Stimulated activated CD4-positive, alpha-beta T cell treated with anti-CD3 and anti-CD28 coated beads, Interleukin-1b, Interleukin-23, amount 100 ng/mL, for 4 hours (primary cell): ENCODE data around the gene B9D1.

Experiments
- DNase-seq, 2 donors: peaks; one replicate each; pipeline ENCODE4 v3.0.0-alpha.2; 2020; ENCODE audit warnings: low read depth in 2 of 2

The B9D1 gene, protein sequence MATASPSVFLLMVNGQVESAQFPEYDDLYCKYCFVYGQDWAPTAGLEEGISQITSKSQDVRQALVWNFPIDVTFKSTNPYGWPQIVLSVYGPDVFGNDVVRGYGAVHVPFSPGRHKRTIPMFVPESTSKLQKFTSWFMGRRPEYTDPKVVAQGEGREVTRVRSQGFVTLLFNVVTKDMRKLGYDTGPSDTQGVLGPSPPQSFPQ

DNA sequence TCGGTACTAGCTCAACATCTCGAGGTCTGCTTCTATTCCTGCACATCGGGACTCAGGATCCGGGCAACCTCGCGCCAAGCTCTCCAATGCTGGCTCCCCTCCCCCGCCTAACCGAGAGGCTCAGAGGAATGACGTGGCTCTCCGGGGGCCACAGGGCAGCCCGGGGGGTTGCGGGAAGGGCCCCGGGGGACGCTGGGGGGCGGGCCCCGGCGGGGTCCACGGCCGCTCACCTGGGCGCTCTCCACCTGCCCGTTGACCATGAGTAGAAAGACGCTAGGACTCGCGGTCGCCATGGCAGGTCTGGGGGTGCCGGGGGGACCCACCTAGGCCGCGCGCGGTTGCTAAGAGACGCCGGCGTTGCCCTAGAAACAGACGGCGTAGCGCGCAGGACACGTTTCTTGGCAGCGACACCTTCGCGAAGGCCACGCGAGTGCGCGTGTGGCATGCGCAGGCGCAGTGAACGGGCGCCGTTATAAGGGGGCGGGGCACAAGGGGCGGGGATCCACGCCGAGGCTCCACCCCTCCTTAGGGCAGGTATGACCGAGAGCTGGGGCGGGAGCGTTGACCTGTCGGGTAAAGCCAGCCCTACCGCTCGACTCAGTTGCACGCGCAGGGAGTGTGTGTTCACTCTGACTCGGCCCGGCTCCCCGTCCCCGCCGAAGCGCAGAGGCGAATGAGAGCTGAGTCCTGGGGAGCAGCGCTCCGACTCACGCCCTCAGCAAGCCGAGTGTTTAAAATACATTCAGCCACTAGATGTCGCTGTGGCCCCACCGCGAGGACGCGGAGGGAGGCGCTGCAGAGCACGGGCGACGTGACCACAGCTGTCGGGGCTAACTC is at the start of gene B9D1:
Gene B9D1, minus strand, starts transcription at position 447 of the 837 bp plus-strand sequence. Its CDS starts 154 bp downstream, at position 293.
- DNase-seq = peak; percentile 92

DNA sequence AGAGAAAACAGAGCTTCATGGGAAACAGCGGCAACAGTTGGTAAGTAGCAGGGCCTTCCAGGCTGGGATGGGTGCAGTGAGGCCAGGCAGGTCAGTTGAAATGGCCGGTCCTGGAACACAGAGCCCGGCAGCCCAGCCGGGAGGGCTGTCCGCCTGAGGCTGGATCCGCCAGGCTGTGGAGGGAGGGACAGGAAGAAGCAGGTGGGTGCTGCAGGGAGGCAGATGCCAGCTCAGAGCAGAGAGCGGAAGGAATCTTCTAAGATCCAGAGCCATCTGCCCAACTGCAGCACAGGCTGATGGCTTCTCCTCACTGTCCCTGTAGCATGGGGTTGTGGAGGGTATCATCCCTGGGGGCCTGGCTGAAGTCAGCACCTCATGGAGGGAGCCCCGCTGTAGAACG is 49.1 kb upstream of the B9D1 start:
- no peak for DNase-seq

DNA sequence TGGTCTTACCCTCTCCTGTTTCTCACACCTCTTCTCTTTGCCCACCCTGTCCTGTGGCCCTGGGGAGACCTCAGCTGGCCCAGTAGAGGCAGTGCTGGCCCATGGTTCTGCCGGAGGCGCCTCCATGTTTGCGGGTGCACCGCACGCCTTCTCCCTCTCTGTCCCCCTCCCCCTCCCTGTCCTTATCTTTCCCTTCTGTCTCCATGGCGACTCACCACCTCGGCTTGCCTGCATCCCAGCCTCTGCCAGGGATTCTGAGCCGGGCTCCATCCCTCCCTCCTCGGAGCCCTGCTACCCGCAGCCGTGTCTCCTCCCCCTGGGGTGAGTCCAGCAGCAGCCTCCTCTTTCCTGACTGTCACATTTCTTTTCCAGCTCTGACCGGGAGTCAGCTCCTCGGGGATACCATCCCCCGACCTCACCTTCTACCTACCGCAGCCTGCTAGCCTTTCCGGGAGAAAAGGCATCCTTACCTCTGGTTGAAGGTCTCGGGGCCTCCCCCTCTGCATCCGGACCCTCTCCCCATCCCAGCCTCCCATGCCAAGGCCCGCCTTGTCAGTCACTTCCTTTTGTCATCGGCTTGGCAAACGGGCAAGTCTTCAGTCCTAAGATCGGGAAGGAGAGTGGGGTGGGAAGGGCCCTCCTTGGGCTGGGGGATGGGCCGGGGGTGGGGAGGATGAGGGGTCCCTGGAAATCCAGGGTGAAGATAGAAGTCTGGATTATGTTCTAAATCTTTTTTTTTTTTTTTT is 48.5 kb upstream of the B9D1 start, which contains the start of gene RNF112:
Gene RNF112, plus strand, starts transcription at position 358 of the 746 bp plus-strand sequence. Its CDS starts 177 bp downstream, at position 535.
- DNase-seq = no peak

DNA sequence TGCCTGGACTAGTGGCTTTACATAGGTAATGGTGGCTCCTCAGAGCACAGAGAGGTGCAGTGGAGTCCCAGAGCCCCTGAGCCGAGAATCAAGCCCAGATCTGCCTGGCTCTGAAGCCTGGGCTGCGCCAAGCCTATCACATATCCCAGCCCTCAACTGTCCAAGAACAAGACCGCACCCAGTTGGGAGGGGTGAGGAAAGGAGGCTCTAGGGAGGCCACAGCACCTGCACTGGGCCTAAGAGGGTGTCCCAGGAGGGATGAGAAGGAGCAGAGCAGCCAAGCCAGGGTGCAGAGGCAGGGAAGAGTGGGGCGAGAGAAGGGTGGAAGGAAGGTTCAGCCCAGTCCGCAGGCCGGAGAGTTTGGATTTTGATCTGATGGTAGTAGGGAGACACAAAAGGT is 47.6 kb upstream of the B9D1 start:
- DNase-seq = no peak

DNA sequence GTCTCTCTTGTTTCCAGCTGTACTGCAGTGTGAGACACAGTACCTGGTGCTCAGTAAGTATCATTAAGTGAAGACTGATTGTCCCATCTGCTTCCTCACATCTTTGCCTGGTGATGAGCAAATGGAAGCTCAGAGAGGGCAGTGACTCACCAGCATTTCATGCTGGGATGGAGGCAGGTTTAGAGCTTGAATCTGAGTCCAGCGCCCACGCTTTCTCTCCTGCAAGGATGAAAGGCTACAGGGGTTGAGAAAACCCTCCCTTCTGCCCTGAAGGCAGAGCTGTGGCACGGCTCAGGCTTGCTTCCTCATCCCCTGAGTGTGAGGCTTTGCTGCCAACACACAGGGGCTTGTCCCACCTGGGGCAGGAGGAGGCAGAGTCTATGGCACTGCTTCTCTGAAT is 47.0 kb upstream of the B9D1 start:
- DNase-seq = no peak

DNA sequence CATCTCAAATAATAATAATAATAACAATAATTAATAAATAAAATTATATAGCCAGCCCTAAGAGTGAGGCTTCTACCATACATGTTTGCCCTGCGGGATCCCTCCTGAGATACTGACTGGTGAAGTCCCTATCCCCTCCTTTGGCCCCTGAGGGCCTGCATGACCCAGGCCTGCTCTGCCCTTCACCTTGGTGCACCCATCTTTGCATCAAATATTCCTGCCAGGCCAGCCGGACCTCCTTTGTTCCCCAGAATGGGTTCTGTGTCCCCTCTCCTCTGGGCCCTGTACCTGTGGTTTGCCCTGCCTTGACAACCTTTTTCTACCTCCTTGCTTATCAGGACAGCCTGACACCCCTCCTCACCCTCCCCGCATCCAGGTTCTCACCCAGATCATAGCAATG is 46.5 kb upstream of the B9D1 start:
- no peak for DNase-seq

DNA sequence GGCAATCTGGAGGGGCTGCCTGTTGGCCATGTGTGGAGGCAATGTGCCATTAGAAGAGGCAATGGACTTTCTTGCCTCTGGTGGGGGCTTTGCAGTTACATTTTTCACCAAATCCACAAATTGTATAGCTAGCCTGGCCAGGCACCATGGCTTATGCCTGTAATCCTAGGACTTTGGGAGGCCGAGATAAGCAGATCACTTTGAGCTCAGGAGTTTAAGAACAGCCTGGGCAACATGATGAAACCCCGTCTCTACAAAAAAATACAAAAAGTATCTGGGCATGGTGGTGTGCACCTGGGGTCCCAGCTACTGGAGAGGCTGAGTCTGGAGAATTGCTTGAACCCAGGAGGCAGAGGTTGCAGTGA is 45.8 kb upstream of the B9D1 start:
- no peak for DNase-seq

DNA sequence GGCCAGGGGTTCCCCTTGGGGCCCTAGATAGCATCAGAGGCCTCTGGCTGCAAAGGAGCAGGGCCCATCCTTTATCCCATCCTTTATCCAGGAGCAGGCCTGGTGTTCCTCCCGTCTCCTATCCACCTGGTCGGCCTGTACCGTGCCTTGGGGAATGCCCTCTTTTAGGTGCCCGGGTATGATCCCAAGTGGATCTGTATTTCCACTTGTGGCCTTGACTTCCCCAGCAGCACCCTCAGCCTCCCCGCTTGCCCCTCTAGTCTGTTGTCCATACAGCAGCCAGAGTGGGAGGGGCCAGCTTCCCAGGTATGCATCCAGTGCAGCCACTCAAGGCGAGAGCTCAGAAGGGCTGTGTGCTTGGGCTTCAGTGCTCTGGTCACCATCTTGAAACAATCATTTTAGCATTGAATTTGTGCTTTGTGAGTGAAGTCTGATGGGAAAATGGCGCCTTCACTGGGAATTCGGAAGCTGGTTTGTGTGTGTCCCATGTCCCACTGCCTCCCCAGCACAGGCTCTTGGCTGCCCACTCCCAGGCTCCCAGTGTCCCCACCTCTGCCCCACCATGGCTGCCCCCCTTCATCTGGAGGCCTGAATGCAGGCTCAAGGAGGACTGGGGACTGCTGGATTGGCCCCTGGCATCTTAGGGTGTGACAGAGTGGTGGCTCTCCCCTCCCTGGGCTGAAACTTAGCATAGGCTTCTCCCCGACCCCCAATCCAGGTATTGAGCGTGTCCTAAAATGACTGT is 45.2 kb upstream of the B9D1 start:
- no peak for DNase-seq

DNA sequence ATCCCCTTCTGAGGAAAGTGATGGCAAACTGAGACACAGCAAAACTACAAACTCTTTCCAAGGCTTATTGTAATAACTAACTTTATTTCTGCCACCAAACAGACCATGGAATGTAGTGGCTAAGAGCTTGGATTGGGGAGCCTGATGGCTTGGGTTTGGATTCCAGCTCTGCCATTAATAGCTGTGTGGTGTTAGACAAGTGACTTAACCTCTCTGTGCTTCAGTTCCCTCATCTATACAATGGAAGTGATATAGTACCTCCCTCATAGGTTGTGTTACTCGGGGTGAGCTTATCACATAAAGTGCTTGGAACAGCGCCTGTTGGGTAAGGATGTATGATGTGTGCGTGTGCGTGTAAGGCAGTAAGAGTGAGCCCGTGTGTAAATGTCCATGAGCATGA is 42.6 kb upstream of the B9D1 start:
- DNase-seq = no peak

DNA sequence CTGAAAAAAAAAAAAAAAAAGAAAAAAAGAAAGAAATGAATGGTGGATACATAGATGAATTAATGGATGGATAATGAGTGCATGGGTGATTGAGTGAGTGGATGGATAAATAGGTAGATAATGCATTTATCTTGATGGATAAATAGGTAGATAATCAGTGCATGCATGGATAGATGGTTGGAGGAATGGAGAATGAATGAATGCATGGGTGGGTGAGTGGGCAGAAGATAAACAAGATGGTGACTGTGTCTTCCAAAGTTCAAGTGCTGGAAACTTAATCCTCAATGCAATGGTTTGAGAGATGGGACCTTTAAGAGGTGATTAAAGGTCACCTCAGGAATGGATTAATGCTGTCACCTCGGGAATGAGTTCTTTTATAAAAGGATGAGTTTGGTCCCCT is 41.7 kb upstream of the B9D1 start:
- DNase-seq = no peak

DNA sequence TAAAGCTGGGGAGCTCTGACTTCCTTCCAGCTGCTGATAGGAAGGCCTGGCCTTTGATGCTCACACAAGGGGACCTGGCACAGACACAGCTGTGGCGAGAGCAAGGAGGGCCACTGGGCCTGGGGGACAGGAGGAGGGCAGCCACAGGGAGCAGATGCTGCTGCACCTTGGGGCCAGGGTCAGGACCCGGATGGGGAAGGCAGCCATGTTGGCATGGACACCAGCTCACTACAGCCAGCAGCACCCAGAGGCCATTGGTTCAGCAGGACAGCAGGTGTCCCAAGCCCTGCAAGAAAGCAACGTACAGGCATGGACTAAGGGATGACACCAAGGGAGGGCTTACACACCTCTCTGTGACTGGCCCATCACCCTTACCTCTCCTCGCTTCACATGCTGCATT is 40.5 kb upstream of the B9D1 start:
- DNase-seq = no peak

DNA sequence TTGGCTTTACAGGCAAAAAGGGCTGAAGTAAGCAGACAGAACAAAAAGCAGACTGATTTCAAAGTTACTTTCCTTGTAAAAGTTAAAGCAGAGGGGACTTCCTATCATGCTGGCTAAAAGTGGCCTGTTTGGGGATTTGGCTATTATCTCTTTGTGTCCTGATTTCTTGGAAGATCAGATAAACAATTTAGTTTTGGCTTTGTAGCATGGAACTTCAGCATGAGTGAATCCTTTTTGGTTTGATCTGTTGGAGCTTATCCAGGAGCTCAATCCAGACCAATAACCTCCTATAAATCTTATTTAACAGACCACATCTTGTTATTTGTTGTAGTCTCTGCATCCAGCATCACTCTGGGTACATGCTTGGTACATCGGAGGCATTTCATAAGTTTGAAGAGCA is 39.6 kb upstream of the B9D1 start:
- DNase-seq = no peak

DNA sequence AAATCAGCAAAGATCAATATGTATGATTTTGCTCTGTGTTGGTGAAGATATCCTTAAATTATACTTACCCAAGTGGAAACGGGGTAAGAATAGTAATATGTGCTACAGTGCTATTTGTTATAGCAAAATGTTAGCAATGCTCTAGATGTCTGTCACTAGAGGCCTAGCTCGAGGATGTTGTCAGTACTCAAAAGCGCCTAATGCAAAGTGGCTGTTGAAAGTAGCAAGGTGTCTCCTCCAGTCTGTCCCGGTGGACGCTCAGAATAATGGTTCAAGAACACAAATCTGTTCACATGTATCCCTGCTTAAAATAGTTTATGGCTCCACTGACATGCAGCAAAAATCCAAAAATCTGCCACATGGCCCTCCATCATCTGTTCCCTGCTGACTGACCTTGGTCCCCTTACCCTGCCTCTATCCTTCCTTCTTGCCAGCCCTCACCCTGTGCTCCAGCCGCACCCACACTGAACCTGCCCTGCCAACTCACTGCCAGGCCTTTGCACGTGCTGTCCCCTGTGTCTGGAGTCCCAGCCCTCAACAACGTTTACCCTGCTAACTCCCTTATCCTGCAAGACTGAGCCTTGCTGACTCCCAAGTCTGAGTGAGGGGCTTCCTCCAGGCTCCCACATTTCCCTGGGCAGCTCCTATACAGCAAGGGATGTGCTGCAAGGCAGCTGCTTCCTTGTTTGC is 38.9 kb upstream of the B9D1 start:
- DNase-seq = no peak

DNA sequence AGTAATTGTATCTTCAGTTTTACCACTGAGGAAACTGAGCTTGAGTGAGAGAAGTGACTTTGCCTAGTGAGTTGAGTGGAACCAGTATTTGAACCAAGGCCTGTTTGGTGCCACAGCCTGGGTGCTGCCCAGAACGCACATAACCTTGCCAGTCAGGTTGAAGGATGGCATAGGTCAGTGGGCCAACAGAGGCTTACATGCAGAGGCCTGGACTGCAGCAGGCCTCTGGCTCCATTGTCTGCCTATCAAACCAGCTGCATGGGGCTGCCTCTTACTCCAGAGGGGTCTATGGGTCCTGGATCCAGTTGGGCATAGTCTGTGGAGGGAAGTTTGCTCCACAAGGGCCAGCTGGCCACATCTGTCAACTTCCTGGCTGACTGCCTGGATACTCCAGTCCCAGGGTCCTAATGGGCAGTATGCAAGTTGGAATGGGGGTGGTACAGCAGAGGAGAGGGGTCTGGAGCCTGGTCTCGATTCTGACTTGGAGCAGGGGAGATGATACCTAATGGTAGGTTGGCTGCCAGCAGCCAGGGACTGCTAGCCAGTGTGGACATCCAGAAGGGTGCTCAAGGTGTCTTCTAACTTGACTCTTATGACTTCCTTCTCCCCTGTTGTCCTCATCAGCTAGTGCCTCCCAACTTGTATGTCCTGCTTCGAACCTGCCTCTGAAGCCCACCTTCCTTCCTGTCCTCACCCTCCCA is 37.4 kb upstream of the B9D1 start:
- DNase-seq = no peak

DNA sequence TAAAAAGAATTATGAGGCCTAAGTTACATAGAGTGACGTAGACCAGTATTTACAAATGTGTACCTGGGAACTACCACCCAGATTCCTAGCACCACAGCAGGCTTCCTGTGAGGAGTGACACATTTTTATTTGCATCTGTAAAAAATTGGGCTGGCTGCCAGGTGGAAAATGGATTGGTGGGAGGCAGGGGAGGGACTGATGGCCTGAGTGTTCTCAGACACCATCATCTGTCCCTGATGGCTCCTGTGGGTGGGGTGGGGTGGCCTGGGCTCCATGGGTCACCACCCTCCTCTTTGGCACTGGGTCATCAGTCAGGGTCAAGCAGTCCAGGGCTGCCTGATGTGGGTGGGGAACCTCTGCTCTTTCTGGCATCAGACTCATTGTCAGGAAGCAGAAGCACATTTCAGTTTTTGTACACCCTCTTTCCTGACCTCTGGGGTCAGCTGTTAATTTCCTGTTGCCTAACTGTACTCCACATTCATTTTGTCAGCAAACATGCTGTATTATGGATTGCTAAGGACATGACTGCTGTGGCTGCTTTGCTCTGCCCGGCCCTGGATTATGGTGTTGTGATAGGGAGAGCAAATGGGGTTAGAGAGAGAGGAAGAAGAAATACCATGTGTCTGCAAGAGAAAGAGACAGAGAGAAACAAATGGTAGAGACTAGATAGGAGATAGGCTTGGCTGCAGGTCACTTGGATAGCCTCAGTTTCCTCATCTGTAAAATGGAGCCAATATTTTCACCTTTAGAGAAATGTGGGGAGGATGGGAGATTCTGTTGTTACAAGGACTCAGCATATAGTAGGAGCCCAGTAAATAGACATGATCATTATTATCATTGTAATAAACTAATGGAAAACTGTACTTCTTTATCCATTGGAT is 36.0 kb upstream of the B9D1 start:
- DNase-seq = no peak

DNA sequence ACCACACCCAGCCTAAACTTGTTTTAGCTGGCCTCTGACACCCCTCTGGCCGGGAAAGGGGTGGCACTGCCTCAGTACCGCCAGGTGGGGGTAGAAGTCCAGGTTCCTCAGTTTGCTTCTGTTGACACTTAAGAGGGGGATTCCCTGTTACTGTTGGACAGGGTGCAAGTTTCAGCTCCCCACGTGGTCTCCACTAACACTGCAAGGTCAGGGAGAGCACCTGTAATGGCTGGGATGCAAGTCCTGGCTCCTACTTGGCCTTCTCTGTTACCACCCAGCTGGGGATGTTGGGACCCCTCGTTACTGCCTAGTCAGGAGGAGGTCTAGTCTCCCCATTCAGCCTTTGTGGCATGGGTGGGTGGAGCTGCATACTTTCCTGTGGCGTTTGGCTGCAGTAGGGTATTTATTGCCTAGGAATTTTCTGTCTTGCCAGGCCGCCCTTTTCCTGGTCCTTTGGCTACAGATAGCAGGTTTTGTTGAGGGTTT is 35.1 kb upstream of the B9D1 start:
- no peak for DNase-seq

DNA sequence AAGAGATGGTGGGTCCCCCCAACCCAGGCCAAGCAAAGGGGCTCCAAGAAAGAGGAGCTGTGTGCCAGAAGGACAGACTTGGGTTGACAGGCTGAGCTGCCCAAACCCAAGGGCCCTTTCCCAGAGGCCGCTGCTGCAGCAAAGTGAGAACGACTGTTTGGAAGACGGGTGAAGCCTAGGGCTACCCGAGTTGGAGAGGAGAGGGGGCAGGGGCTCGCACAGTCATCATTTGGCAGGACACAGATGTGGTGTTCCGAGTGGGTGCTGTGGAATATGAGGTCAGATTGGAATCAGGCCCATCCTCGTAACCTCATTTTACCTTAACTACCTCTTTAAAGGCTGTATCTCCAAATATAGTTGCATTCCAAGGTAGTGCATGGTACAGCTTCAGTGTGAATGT is 29.8 kb upstream of the B9D1 start:
- DNase-seq = no peak

DNA sequence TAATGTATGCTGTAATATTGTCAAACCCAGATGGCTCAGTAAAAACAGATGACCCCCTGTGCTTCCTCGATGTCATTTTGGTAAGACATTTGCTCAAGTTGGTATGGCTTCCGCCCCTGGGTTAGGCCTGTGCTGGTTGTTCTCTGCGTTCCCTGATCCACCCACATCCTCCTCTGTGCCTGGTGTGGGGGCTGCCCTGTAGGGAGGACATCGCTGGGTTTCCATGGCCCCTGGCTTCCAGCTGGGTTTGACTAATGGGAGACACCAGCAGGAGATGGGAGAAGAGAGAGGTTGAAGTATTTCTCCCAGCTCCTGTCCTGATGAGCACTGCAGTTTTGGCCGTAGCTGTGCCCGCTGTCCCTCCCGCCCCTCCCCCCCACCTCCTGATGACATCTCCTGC is 28.9 kb upstream of the B9D1 start:
- DNase-seq = no peak

DNA sequence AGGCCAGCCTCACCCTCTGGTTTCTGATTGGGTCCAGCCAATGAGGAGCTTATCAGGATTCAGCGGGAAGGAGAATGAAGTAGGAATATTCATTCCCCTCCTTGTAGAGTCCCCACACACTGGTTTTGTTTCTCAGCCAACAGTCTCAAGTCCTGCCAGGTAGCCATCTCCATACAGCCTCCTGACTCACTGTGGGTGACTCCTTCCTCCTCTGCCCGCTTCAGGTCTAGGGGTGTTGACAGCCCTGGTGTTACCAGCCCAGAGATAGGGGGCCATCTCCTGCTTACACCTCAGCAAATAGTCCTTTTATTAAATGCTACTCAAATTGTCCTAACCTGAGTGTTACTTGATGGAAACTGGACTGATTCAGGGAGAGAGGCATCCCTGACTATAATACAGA is 28.4 kb upstream of the B9D1 start:
- no peak for DNase-seq
